IMR-90 (cell line): ENCODE results near the gene SPATA3.
"Not testable (repeated sequence)": the region's sequence is repeated elsewhere in the genome, so short reads cannot be mapped to it uniquely, and the experiment has no call there.

Source experiments
- CTCF ChIP-seq: conservative IDR thresholded peaks from 2 replicates; pipeline ENCODE4 v1.5.1; 2012; ENCODE audit warnings: mild to moderate bottlenecking, low read depth, low read length, improper control_type of control experiment
- FOS ChIP-seq: fragments of 150-350 bp; IDR thresholded peaks from 2 replicates; pipeline ENCODE4 v1.6.1; 2016; ENCODE audit warnings: low read depth, low read length
- MAFK ChIP-seq: IDR thresholded peaks from 2 replicates; pipeline ENCODE4 v1.6.1; 2012; ENCODE audit warnings: low read depth, low read length, improper control_type of control experiment
- MAZ ChIP-seq: IDR thresholded peaks from 2 replicates; pipeline ENCODE4 v1.6.1; 2012; ENCODE audit warnings: low read depth, mild to moderate bottlenecking, low read length, improper control_type of control experiment, moderate library complexity, borderline replicate concordance
- MXI1 ChIP-seq: IDR thresholded peaks from 2 replicates; pipeline ENCODE4 v1.6.1; 2012; ENCODE audit warnings: low read depth, mild to moderate bottlenecking, low read length, moderate library complexity, borderline replicate concordance
- NFE2L2 ChIP-seq: fragments of 150-350 bp; IDR thresholded peaks from 2 replicates; pipeline ENCODE4 v1.6.1; 2016; ENCODE audit warnings: low read depth, mild to moderate bottlenecking, low read length
- POLR2A ChIP-seq: IDR thresholded peaks from 2 replicates; pipeline ENCODE4 v1.6.1; 2012; ENCODE audit warnings: mild to moderate bottlenecking, low read depth, low read length
- RAD21 ChIP-seq: IDR thresholded peaks from 2 replicates; pipeline ENCODE4 v1.6.1; 2012; ENCODE audit warnings: low read length, improper control_type of control experiment
- RCOR1 ChIP-seq: IDR thresholded peaks from 2 replicates; pipeline ENCODE4 v1.6.1; 2012; ENCODE audit warnings: mild to moderate bottlenecking, low read length, improper control_type of control experiment; ENCODE audit not compliant: insufficient replicate concordance
- RFX5 ChIP-seq: IDR thresholded peaks from 2 replicates; pipeline ENCODE4 v1.8.0; 2012; ENCODE audit warnings: low read depth, mild to moderate bottlenecking, low read length, moderate library complexity

DNA sequence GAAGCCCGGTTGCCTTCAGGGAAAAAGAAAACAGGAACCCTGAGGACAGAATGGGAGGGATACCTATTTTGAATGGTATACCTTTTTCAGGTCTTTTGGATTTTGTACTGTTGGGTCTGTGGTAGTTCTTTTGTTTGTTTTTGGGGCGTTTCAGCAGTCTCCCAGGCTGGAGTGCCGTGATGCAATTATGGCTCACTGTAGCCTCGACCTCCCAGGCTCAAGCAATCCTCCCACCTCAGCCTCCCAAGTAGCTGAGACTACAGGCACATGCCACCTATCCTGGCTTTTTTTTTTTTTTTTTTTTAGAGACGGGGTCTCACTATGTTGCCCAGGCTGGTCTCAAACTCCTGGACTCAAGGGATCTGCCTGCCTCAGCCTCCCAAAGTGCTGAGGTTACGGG, 27.6 kb upstream of the SPATA3 start:
- TF ChIP-seq CTCF, POLR2A, RCOR1, MAZ, RFX5, FOS, MXI1, MAFK, NFE2L2, RAD21: not testable (repeated sequence)
